ENCODE measurements around the gene RAD51B. TPM values are rescaled to one million over a fixed set of nuclear protein-coding genes. Genes with fewer than 3 reads are reported as not detected.
A peak's percentile ranks its signal among the peaks of the same experiment; 100 is the strongest.

The RAD51B gene
- total RNA-seq, 2 donors from 2014 or later: 22.8 to 33.8 TPM

GRCh38 chr14:68230202-68230949, 410.8 kb downstream of the RAD51B start:
- H3K4me3 Mint-ChIP-seq: no peak overlapping the region
- 86 to 92% methylated on average over 2 to 3 of the region's 3 CpGs for WGBS, 2 experiments (ENCODE audit: insufficient coverage in 1 of 2, insufficient read length in 1 of 2)
- no peak overlapping the region for H3K27ac ChIP-seq (ENCODE audit: low read depth, low read length)
- peaks cover 20% of the 10 kb centered on the region for H3K4me1 Mint-ChIP-seq
- no peaks in the 10 kb centered on the region for H3K9me3 Mint-ChIP-seq
- no peaks in the 10 kb centered on the region for H3K36me3 Mint-ChIP-seq (ENCODE audit: low read depth)
- no peak for TF ChIP-seq CTCF (conservative IDR thresholded peaks at IDR 0.05)
- no peak overlapping the region for H3K9ac ChIP-seq (ENCODE audit: extremely low read depth, low read length, poor library complexity, severe bottlenecking)
- peak overlapping the region; percentile 33 for H3K27ac Mint-ChIP-seq
- no peaks in the 10 kb centered on the region for H3K36me3 ChIP-seq (ENCODE audit: control insufficient read depth, insufficient read depth, low read length)
- no peaks in the 10 kb centered on the region for H3K27me3 Mint-ChIP-seq (ENCODE audit: insufficient read depth)
- no peaks in the 10 kb centered on the region for H3K9me3 ChIP-seq (ENCODE audit: control insufficient read depth, low read length)
- H3K4me1 ChIP-seq (ENCODE audit: control insufficient read depth, insufficient read depth, low read length): peaks cover 7% of the 10 kb centered on the region
- no peak for DNase-seq
- H3K27me3 ChIP-seq (ENCODE audit: control insufficient read depth, insufficient read depth, low read length, poor library complexity, severe bottlenecking): no peaks in the 10 kb centered on the region
- H3K4me3 ChIP-seq (ENCODE audit: low read length): no peak overlapping the region

- no peak for DNase-seq
- 30 to 55% methylated on average over 2 of the region's 2 CpGs for WGBS, 2 experiments (ENCODE audit: insufficient coverage in 1 of 2, insufficient read length in 1 of 2)
- H3K27me3 Mint-ChIP-seq (ENCODE audit: insufficient read depth): no peaks in the 10 kb centered on the region
- Histone ChIP-seq H3K4me1 (ENCODE audit: control insufficient read depth, insufficient read depth, low read length) (peaks cover 2% of the 10 kb centered on the region), H3K4me3 (ENCODE audit: low read length) (no peak overlapping the region), H3K9ac (ENCODE audit: extremely low read depth, low read length, poor library complexity, severe bottlenecking) (no peak overlapping the region), H3K9me3 (ENCODE audit: control insufficient read depth, low read length) (no peaks in the 10 kb centered on the region), H3K27ac (ENCODE audit: low read depth, low read length) (no peak overlapping the region), H3K36me3 (ENCODE audit: control insufficient read depth, insufficient read depth, low read length) (no peaks in the 10 kb centered on the region), H3K27me3 (ENCODE audit: control insufficient read depth, insufficient read depth, low read length, poor library complexity, severe bottlenecking) (no peaks in the 10 kb centered on the region)
- no peak overlapping the region for H3K4me3 Mint-ChIP-seq
- no peaks in the 10 kb centered on the region for H3K9me3 Mint-ChIP-seq
- TF ChIP-seq CTCF (conservative IDR thresholded peaks at IDR 0.05): no peak
- H3K36me3 Mint-ChIP-seq (ENCODE audit: low read depth): no peaks in the 10 kb centered on the region
- H3K4me1 Mint-ChIP-seq: peaks cover 12% of the 10 kb centered on the region
- peak overlapping the region; percentile 33 for H3K27ac Mint-ChIP-seq
Observed at GRCh38 chr14:68230950-68231717, 411.6 kb downstream of the RAD51B start.

GRCh38 chr14:68231898-68232297, 412.3 kb downstream of the RAD51B start:
- 100% methylated on average over 1 of the region's 1 CpG for WGBS, 2 experiments (ENCODE audit: insufficient coverage in 1 of 2, insufficient read length in 1 of 2)
- H3K27ac ChIP-seq (ENCODE audit: low read depth, low read length): no peak overlapping the region
- no peaks in the 10 kb centered on the region for H3K36me3 Mint-ChIP-seq (ENCODE audit: low read depth)

More at GRCh38 chr14:68231898-68232297, 412.3 kb downstream of the RAD51B start:
- Histone ChIP-seq H3K4me1 (ENCODE audit: control insufficient read depth, insufficient read depth, low read length) (peaks cover 2% of the 10 kb centered on the region), H3K9ac (ENCODE audit: extremely low read depth, low read length, poor library complexity, severe bottlenecking) (no peak overlapping the region), H3K9me3 (ENCODE audit: control insufficient read depth, low read length) (no peaks in the 10 kb centered on the region), H3K4me3 (ENCODE audit: low read length) (no peak overlapping the region), H3K27me3 (ENCODE audit: control insufficient read depth, insufficient read depth, low read length, poor library complexity, severe bottlenecking) (no peaks in the 10 kb centered on the region), H3K36me3 (ENCODE audit: control insufficient read depth, insufficient read depth, low read length) (no peaks in the 10 kb centered on the region)
- TF ChIP-seq CTCF (conservative IDR thresholded peaks at IDR 0.05): no peak
- no peak overlapping the region for H3K27ac Mint-ChIP-seq
- no peaks in the 10 kb centered on the region for H3K27me3 Mint-ChIP-seq (ENCODE audit: insufficient read depth)
- H3K4me1 Mint-ChIP-seq: peaks cover 9% of the 10 kb centered on the region
- H3K4me3 Mint-ChIP-seq: no peak overlapping the region
- H3K9me3 Mint-ChIP-seq: no peaks in the 10 kb centered on the region
- no peak for DNase-seq

Data from endodermal cell (in vitro differentiated cells).